Vagina (tissue), 2 donors: ENCODE results near the gene PRKCE.

Experiments
- CTCF ChIP-seq, 3 experiments: fragments of 450-650 bp in 2 of 3; fragments of 200-600 bp in 1 of 3; sonication (generic) in 1 of 3; IDR thresholded peaks; one replicate each; pipeline ENCODE4 v1.5.1; 2017 to 2019; ENCODE audit warnings: antibody characterized with exemption in 3 of 3, mild to moderate bottlenecking in 2 of 3, moderate library complexity in 2 of 3
- POLR2A ChIP-seq, 2 donors: fragments of 450-650 bp; IDR thresholded peaks; one replicate each; pipeline ENCODE4 v1.6.1; 2017; ENCODE audit warnings: antibody characterized with exemption in 2 of 2, mild to moderate bottlenecking in 2 of 2, moderate library complexity in 2 of 2

- TF ChIP-seq CTCF (IDR thresholded peaks at IDR 0.05) (no peak), POLR2A (IDR thresholded peaks at IDR 0.05) (no peak)
These were observed 21.5 kb upstream of the PRKCE start for GRCh38 chr2:45629971-45630370.
